ENCODE measurements around the gene IRF1. TPM values are rescaled to one million over a fixed set of nuclear protein-coding genes. Genes with fewer than 3 reads are reported as not detected.

Gene IRF1
- total RNA-seq, 4 donors from 2014 or later, result 8.3 to 52.9 (median 13.1) TPM

DNA sequence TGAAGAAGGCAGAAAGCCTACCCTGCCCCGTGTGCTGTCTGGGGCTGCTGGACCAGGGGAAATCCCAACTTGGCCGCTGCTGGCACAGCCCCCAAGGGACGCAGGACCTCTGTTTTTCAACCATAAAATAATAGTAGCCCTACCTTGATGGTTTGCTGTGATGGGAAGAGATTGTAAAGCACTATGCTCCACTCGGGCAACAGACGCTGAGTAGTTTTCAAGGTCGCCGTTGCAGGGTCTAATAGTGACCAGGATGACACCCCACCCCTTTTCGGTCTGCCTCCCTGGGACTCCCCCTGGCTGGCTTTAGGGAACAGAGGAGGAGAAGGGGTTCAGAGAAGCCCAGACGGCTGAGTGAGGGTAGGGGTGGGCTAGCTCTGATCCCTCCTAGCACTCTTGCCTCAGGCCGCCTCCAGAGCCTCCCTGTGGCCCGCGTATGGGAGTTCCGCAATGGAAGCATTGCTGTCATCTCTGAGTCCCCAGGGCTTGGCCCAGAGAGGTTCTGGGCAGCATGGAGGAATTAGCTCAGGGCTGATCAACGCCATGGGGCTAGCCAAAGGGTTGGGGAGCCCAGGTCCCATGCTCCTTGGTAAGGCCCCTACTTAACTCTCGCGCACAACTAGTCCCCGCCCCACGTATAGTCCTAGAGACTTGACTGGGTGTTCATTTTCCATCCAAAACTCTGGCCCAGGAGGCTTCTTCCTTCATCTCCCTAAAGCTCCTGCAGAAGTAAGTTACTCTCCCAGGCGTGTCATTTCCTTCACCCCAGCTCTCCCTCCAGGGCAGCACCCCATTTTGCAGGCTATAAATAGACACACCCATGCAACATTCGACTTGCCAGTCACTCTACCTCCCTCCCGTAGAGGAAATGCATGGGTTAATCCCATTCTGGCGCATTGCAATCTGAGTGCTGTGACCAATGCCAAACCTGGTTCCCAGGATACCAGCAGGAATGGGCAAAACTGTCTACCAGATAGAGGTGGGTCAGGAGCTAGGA is 1.1 kb upstream of the IRF1 start:
- intact Hi-C loops (cut with DNase I), result loop anchor here (10.0 kb wide), 1 partner anchor 237 kb away; the partner anchor contains the start of gene PDLIM4
- WGBS, 2 donors, result 25 to 44% methylated on average over 5 to 19 of the region's 22 CpGs

DNA sequence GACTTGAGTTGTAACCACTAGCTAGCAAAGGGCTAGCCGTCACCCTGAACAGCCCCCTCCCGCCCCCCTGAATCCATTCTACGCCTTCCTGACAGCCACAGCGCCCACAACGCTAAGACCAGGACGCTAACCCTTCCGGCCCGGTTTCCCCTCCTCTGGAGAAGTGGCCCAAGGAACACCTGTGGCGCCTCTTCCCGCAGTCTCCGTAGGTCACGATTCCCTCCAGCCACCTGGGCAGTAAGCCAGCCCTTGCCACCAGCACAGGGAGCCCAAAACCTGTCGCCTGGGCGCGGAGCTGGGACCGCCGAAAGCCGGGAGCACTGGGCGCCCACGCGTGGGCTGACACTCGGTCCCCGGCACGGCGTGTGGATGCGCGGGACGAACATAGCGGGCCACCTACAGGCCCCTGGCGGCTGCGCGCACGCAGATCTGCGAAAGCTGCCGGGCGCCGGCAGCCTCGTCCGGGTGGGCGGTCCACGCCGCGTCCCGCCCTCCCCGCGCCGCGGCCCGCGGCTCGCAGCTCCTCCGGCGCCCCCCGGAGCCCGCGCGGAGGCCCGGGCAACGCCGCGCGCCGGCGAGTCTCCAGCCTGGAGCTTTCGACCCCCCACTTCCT is 596 bp downstream of the IRF1 start:
- Histone ChIP-seq H3K36me3 (peaks cover 15 to 32% (median 22%) of the 10 kb centered on the region in 3 donors), H3K27ac (peak overlapping the region; percentile 95 to 99 (median 98)), H3K4me3 (peak overlapping the region; percentile 71 to 95 (median 88)), H3K4me1 (peaks cover 47 to 83% (median 63%) of the 10 kb centered on the region in 3 donors), H3K27me3 (no peaks in the 10 kb centered on the region), H3K9me3 (no peaks in the 10 kb centered on the region)
- no CpG with 5 or more reads among the region's 65 CpGs for WGBS, 2 donors
- DNase-seq, result no peak
- TF ChIP-seq POLR2A (IDR thresholded peaks at IDR 0.05), result no peak
- TF ChIP-seq, protein P1, sequence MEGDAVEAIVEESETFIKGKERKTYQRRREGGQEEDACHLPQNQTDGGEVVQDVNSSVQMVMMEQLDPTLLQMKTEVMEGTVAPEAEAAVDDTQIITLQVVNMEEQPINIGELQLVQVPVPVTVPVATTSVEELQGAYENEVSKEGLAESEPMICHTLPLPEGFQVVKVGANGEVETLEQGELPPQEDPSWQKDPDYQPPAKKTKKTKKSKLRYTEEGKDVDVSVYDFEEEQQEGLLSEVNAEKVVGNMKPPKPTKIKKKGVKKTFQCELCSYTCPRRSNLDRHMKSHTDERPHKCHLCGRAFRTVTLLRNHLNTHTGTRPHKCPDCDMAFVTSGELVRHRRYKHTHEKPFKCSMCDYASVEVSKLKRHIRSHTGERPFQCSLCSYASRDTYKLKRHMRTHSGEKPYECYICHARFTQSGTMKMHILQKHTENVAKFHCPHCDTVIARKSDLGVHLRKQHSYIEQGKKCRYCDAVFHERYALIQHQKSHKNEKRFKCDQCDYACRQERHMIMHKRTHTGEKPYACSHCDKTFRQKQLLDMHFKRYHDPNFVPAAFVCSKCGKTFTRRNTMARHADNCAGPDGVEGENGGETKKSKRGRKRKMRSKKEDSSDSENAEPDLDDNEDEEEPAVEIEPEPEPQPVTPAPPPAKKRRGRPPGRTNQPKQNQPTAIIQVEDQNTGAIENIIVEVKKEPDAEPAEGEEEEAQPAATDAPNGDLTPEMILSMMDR (IDR thresholded peaks at IDR 0.05), result peak in 3 of 6 experiments; percentile 34 to 45 (median 36)
- intact Hi-C loops (cut with DNase I), result loop anchor here (5.0 to 10.0 kb wide), 2 partner anchors 63 to 235 kb away; partner anchors contain the start of gene PDLIM4

More for the DNA sequence above, 1.1 kb upstream of the IRF1 start:
- TF ChIP-seq, protein P1 (IDR thresholded peaks at IDR 0.05), result no peak
- TF ChIP-seq POLR2A (IDR thresholded peaks at IDR 0.05), result no peak
- no peaks in the 10 kb centered on the region for H3K27me3 ChIP-seq
- peaks cover 6 to 15% (median 7%) of the 10 kb centered on the region in 3 donors for H3K36me3 ChIP-seq
- H3K4me3 ChIP-seq, result peak overlapping the region; percentile 71 to 95 (median 88)
- H3K9me3 ChIP-seq, result no peaks in the 10 kb centered on the region
- no peak for DNase-seq
- H3K4me1 ChIP-seq, result peaks cover 54 to 83% (median 57%) of the 10 kb centered on the region in 3 donors
- H3K27ac ChIP-seq, result peak overlapping the region; percentile 95 to 99 (median 98)

DNA sequence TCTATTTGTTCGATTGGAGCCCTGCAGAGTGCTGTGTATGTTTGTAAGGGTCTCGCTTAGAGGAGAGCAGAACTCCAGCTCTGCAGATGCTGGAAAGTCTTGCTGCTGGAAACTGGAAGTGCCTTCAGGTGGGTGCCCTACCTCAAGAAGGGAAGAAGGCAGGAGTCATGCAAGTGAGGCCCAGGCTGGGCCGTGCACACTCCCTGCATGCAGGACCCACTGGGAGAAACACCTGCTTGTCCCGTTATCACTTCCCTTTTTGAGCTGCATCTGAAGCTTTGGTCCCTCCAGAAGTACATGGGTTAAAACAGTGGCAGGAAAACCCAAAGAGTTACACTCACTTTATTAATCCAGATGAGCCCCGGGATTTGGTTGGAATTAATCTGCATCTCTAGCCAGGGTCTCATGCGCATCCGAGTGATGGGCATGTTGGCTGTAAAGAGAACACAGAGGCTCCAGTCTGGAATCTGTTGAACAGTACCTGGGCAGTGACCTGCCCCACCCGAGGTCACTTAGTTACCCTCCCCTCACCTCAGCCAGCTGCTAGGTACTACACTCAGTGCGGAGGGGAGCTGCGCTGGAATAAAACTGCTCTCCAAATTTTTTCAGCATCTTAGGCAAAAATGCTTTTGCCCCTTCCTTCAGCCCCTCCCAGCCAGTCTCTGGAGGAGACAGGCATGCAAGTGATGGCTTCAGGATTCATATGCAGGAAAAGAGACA is 1.4 kb downstream of the IRF1 start:
- H3K27ac ChIP-seq, result peak overlapping the region; percentile 95 to 99 (median 98)
- peaks cover 23 to 40% (median 30%) of the 10 kb centered on the region in 3 donors for H3K36me3 ChIP-seq
- no peaks in the 10 kb centered on the region for H3K27me3 ChIP-seq
- no peaks in the 10 kb centered on the region for H3K9me3 ChIP-seq
- H3K4me3 ChIP-seq, result peak overlapping the region; percentile 71 to 95 (median 88)
- H3K4me1 ChIP-seq, result peaks cover 40 to 79% (median 67%) of the 10 kb centered on the region in 3 donors
- intact Hi-C loops (cut with DNase I), result loop anchor here (5.0 kb wide), 1 partner anchor 62 kb away; no protein-coding TSS in a partner anchor
- no peak for TF ChIP-seq POLR2A (IDR thresholded peaks at IDR 0.05)
- TF ChIP-seq, protein P1 (IDR thresholded peaks at IDR 0.05), result no peak
- 4 to 19% methylated on average over 6 to 7 of the region's 10 CpGs for WGBS, 2 donors
- no peak for DNase-seq

DNA sequence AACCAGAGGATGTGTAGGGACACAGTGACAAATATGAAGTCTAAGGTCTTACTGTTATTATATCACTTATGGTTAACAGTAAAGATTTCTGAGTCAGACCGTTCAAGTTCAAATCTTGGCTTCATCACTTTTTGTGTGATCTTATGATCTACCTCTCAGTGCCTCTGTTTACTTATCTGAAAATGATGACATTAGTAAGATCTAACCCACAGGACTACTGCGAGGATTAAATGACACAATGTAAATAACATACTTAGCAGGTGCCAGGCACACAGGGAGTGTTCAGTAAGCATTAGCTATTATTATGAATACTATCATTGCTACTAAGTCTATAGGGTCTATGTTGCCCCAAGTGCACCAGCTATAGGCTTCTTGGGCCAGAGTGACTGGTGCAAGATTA is 2.0 kb downstream of the IRF1 start:
- no peak for TF ChIP-seq POLR2A (IDR thresholded peaks at IDR 0.05)
- TF ChIP-seq, protein P1 (IDR thresholded peaks at IDR 0.05), result no peak
- intact Hi-C loops (cut with DNase I), result loop anchor here (5.0 kb wide), 1 partner anchor 61 kb away; no protein-coding TSS in a partner anchor
- H3K4me3 ChIP-seq, result peak overlapping the region; percentile 71 to 95 (median 88)
- no peaks in the 10 kb centered on the region for H3K27me3 ChIP-seq
- peak overlapping the region in 3 of 4 donors; percentile 50 to 98 (median 97) for H3K27ac ChIP-seq
- 26 to 27% methylated on average over 2 of the region's 2 CpGs for WGBS, 2 donors
- no peaks in the 10 kb centered on the region for H3K9me3 ChIP-seq
- peaks cover 39 to 74% (median 67%) of the 10 kb centered on the region in 3 donors for H3K4me1 ChIP-seq
- peaks cover 29 to 46% (median 36%) of the 10 kb centered on the region in 3 donors for H3K36me3 ChIP-seq
- no peak for DNase-seq

Measured in esophagus squamous epithelium (tissue), 5 donors.